Stimulated activated CD4-positive, alpha-beta T cell treated with anti-CD3 and anti-CD28 coated beads, Interleukin-1b, Interleukin-23, amount 100 ng/mL, for 24 hours (primary cell): Measurements from ENCODE around the gene ERCC4.

Source experiments
- DNase-seq, 4 experiments: peaks; one replicate each; pipeline ENCODE4 v3.0.0-alpha.2; 2020; ENCODE audit warnings: low read depth in 4 of 4, low spot score in 1 of 4

The ERCC4 gene

GRCh38 chr16:13992322-13992721, 72.4 kb downstream of the ERCC4 start:
- DNase-seq: no peak

- DNase-seq: no peak
Observed at GRCh38 chr16:13992976-13993375, 73.0 kb downstream of the ERCC4 start.

- DNase-seq: no peak
Observed at GRCh38 chr16:13994239-13995106, 74.5 kb downstream of the ERCC4 start.

- no peak for DNase-seq
Observed at GRCh38 chr16:13995194-13995593, 75.2 kb downstream of the ERCC4 start.

GRCh38 chr16:13996778-13997288, 76.9 kb downstream of the ERCC4 start:
- DNase-seq: no peak

GRCh38 chr16:13997526-13997925, 77.6 kb downstream of the ERCC4 start:
- DNase-seq: no peak

- no peak for DNase-seq
Observed at GRCh38 chr16:13997933-13998332, 78.0 kb downstream of the ERCC4 start.

GRCh38 chr16:13999071-13999894, 79.3 kb downstream of the ERCC4 start:
- no peak for DNase-seq

- DNase-seq: no peak
Observed at GRCh38 chr16:13999895-14000425, 80.0 kb downstream of the ERCC4 start.

GRCh38 chr16:14001521-14001920, 81.6 kb downstream of the ERCC4 start:
- DNase-seq: no peak
